GM12878 (cell line): ENCODE data around the gene ISM1. TPM values are rescaled to one million over a fixed set of nuclear protein-coding genes. Genes with fewer than 3 reads are reported as not detected.

Experiments used
- CREB1 ChIP-seq: IDR thresholded peaks from 2 replicates; pipeline ENCODE4 v1.6.1; 2012; ENCODE audit warnings: low read depth, mild to moderate bottlenecking, inconsistent platforms
- FOXM1 ChIP-seq: IDR thresholded peaks from 2 replicates; pipeline ENCODE4 v1.6.1; 2012; ENCODE audit warnings: low read depth, mild to moderate bottlenecking, inconsistent platforms, low read length, moderate library complexity
- HDAC2 ChIP-seq: fragments of 200-600 bp; sonication (generic); IDR thresholded peaks from 2 replicates; pipeline ENCODE4 v1.6.1; 2017
- KAT2A ChIP-seq: conservative IDR thresholded peaks from 2 replicates; pipeline ENCODE4 v1.6.1; 2011; ENCODE audit warnings: low read depth, low read length; ENCODE audit not compliant: control insufficient read depth
- MLLT1 ChIP-seq: fragments of 450-650 bp; IDR thresholded peaks from 2 replicates; pipeline ENCODE4 v1.6.1; 2016; ENCODE audit warnings: mild to moderate bottlenecking
- YY1 ChIP-seq: IDR thresholded peaks from 2 replicates; pipeline ENCODE4 v1.6.1; 2011; ENCODE audit warnings: low read depth, mild to moderate bottlenecking, low read length
- polyA plus RNA-seq, 11 experiments: library from polyadenylated mRNA; depleted of rRNA in 4 of 11; unstranded in 6 of 11; stranded (reverse) in 5 of 11; fragments of >200 nt; fragmentation: Nextera tagmentation in 4 of 11; fragmentation: Illumina TruSeq in 1 of 11; extraction: Ambion mirVana in 4 of 11; extraction: Trizol in 1 of 11; gene quantifications; 1 replicate in 1 of 11; 2 replicates in 10 of 11; pipeline versions ENCODE4 v1.2.1 to v1.2.3, GENCODE V29; 2011 to 2016; ENCODE audit warnings: inconsistent platforms in 2 of 11, missing spikeins in 2 of 11, low read depth in 1 of 11
- total RNA-seq, 4 experiments: library from RNA; depleted of rRNA in 3 of 4; stranded (reverse); fragments of >200 nt in 3 of 4; fragmentation: Illumina TruSeq in 1 of 4; extraction: Trizol in 1 of 4; gene quantifications; 2 replicates each; pipeline versions ENCODE4 v1.2.1 to v1.2.3, GENCODE V29; 2013 to 2021
- TF ChIP-seq, protein P1 (sequence below): fragments of 450-650 bp; formaldehyde crosslinking; IDR thresholded peaks from 2 replicates; pipeline ENCODE4 v1.4.0; 2020; ENCODE audit warnings: mild to moderate bottlenecking, moderate library complexity
- TF ChIP-seq, protein P2 (sequence below): fragments of 450-650 bp; IDR thresholded peaks from 2 replicates; pipeline ENCODE4 v1.6.1; 2016; ENCODE audit warnings: mild to moderate bottlenecking
- TF ChIP-seq, protein P3 (sequence below): fragments of 450-650 bp; IDR thresholded peaks from 2 replicates; pipeline ENCODE4 v1.6.1; 2017; ENCODE audit warnings: mild to moderate bottlenecking

The ISM1 gene
- total and polyA plus RNA-seq, 10 of the 15 experiments (the other 5 are each of a cell fraction or from before 2014, with no cell fraction given), result 0.01 to 0.03 TPM; not detected in 8

DNA sequence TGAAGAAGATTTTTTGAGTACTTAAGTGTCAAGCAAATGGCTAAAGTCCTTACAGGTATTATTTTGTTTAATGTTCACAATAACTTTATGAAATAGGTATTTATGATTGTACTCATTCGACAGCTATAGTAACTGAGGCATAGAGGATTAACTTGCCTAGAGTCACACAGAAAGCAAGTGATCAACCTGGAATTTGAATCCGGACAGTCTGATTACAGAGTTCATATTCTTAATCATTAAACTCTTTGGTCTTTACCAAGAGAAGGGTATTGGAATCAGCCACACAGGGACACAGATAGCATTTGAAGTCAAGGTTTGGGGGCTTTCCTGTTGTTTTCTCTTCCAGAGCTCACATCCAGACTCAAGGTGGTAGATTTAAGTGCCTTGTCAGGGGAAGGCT is 69.7 kb downstream of the ISM1 start (continued):
- TF ChIP-seq, protein P1, sequence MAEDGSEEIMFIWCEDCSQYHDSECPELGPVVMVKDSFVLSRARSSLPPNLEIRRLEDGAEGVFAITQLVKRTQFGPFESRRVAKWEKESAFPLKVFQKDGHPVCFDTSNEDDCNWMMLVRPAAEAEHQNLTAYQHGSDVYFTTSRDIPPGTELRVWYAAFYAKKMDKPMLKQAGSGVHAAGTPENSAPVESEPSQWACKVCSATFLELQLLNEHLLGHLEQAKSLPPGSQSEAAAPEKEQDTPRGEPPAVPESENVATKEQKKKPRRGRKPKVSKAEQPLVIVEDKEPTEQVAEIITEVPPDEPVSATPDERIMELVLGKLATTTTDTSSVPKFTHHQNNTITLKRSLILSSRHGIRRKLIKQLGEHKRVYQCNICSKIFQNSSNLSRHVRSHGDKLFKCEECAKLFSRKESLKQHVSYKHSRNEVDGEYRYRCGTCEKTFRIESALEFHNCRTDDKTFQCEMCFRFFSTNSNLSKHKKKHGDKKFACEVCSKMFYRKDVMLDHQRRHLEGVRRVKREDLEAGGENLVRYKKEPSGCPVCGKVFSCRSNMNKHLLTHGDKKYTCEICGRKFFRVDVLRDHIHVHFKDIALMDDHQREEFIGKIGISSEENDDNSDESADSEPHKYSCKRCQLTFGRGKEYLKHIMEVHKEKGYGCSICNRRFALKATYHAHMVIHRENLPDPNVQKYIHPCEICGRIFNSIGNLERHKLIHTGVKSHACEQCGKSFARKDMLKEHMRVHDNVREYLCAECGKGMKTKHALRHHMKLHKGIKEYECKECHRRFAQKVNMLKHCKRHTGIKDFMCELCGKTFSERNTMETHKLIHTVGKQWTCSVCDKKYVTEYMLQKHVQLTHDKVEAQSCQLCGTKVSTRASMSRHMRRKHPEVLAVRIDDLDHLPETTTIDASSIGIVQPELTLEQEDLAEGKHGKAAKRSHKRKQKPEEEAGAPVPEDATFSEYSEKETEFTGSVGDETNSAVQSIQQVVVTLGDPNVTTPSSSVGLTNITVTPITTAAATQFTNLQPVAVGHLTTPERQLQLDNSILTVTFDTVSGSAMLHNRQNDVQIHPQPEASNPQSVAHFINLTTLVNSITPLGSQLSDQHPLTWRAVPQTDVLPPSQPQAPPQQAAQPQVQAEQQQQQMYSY, result no peak
- TF ChIP-seq, protein P2, sequence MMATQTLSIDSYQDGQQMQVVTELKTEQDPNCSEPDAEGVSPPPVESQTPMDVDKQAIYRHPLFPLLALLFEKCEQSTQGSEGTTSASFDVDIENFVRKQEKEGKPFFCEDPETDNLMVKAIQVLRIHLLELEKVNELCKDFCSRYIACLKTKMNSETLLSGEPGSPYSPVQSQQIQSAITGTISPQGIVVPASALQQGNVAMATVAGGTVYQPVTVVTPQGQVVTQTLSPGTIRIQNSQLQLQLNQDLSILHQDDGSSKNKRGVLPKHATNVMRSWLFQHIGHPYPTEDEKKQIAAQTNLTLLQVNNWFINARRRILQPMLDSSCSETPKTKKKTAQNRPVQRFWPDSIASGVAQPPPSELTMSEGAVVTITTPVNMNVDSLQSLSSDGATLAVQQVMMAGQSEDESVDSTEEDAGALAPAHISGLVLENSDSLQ, result no peak
- TF ChIP-seq MLLT1, result no peak
- TF ChIP-seq KAT2A, result no peak
- no peak for TF ChIP-seq HDAC2
- no peak for TF ChIP-seq YY1
- no peak for TF ChIP-seq CREB1
- no peak for TF ChIP-seq FOXM1
- TF ChIP-seq, protein P3, sequence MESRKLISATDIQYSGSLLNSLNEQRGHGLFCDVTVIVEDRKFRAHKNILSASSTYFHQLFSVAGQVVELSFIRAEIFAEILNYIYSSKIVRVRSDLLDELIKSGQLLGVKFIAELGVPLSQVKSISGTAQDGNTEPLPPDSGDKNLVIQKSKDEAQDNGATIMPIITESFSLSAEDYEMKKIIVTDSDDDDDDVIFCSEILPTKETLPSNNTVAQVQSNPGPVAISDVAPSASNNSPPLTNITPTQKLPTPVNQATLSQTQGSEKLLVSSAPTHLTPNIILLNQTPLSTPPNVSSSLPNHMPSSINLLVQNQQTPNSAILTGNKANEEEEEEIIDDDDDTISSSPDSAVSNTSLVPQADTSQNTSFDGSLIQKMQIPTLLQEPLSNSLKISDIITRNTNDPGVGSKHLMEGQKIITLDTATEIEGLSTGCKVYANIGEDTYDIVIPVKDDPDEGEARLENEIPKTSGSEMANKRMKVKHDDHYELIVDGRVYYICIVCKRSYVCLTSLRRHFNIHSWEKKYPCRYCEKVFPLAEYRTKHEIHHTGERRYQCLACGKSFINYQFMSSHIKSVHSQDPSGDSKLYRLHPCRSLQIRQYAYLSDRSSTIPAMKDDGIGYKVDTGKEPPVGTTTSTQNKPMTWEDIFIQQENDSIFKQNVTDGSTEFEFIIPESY, result no peak
